DOHH2 (cell line): ENCODE data around the gene RALGDS.
A peak's percentile ranks its signal among the peaks of the same experiment; 100 is the strongest.

Experiments used
- H3F3A ChIP-seq: fragments of 200-600 bp; sonication (generic), shearing (Covaris generic); 2 replicates; pipeline ENCODE4 v1.6.0; 2016; ENCODE audit warnings: antibody characterized with exemption, mild to moderate bottlenecking; ENCODE audit not compliant: control insufficient read depth, insufficient read depth
- H3K27ac ChIP-seq: fragments of 200-600 bp; sonication (generic); 2 replicates; pipeline ENCODE4 v1.5.1; 2014; ENCODE audit warnings: low read depth, mild to moderate bottlenecking, low read length, moderate library complexity
- H3K27me3 ChIP-seq: fragments of 200-600 bp; sonication (generic); 2 replicates; pipeline ENCODE4 v1.6.1; 2014; ENCODE audit warnings: mild to moderate bottlenecking, low read length, mixed read lengths; ENCODE audit not compliant: control insufficient read depth
- H3K36me3 ChIP-seq: fragments of 200-600 bp; sonication (generic); 2 replicates; pipeline ENCODE4 v1.6.1; 2014; ENCODE audit warnings: mild to moderate bottlenecking, low read length, moderate library complexity, mixed read lengths; ENCODE audit not compliant: control insufficient read depth
- H3K4me1 ChIP-seq: fragments of 200-600 bp; sonication (generic); 2 replicates; pipeline ENCODE4 v1.6.1; 2014; ENCODE audit warnings: mild to moderate bottlenecking, low read length, mixed read lengths; ENCODE audit not compliant: control insufficient read depth
- H3K4me2 ChIP-seq: fragments of 200-600 bp; sonication (generic); 2 replicates; pipeline ENCODE4 v1.6.0; 2014; ENCODE audit warnings: mild to moderate bottlenecking, low read length, moderate library complexity
- H3K4me3 ChIP-seq: fragments of 200-600 bp; sonication (generic); 2 replicates; pipeline ENCODE4 v1.5.1; 2014; ENCODE audit warnings: mild to moderate bottlenecking, low read length, mixed read lengths
- H3K79me2 ChIP-seq: fragments of 200-600 bp; sonication (generic); 2 replicates; pipeline ENCODE4 v1.6.1; 2014; ENCODE audit warnings: mild to moderate bottlenecking, low read length, mixed read lengths; ENCODE audit not compliant: control insufficient read depth
- H3K9me2 ChIP-seq: fragments of 200-600 bp; sonication (generic); replicated peaks from 2 replicates; pipeline ENCODE4 v1.6.1; 2014; ENCODE audit warnings: mild to moderate bottlenecking, low read length, mixed read lengths; ENCODE audit not compliant: control insufficient read depth
- H3K9me3 ChIP-seq: fragments of 200-600 bp; sonication (generic); 2 replicates; pipeline ENCODE4 v1.6.1; 2014; ENCODE audit warnings: antibody characterized with exemption, low read length, mixed read lengths; ENCODE audit not compliant: control insufficient read depth, insufficient read depth
- H4K20me1 ChIP-seq: fragments of 200-600 bp; sonication (generic); 2 replicates; pipeline ENCODE4 v1.6.0; 2014; ENCODE audit warnings: low read depth, mild to moderate bottlenecking, antibody characterized with exemption, low read length, moderate library complexity; ENCODE audit not compliant: control insufficient read depth, insufficient read depth
- EZH2phosphoT487 ChIP-seq: fragments of 200-600 bp; sonication (generic); IDR thresholded peaks from 2 replicates; pipeline ENCODE4 v1.6.1; 2017; ENCODE audit warnings: borderline replicate concordance, mild to moderate bottlenecking, antibody characterized with exemption, low read length, moderate library complexity, mixed read lengths
- TF ChIP-seq, protein P1 (sequence below): fragments of 200-600 bp; sonication (generic); IDR thresholded peaks from one replicate; pipeline ENCODE4 v1.5.1; 2014; ENCODE audit warnings: antibody characterized with exemption, mild to moderate bottlenecking, low read depth, low read length; ENCODE audit not compliant: poor library complexity, severe bottlenecking

The RALGDS gene

DNA sequence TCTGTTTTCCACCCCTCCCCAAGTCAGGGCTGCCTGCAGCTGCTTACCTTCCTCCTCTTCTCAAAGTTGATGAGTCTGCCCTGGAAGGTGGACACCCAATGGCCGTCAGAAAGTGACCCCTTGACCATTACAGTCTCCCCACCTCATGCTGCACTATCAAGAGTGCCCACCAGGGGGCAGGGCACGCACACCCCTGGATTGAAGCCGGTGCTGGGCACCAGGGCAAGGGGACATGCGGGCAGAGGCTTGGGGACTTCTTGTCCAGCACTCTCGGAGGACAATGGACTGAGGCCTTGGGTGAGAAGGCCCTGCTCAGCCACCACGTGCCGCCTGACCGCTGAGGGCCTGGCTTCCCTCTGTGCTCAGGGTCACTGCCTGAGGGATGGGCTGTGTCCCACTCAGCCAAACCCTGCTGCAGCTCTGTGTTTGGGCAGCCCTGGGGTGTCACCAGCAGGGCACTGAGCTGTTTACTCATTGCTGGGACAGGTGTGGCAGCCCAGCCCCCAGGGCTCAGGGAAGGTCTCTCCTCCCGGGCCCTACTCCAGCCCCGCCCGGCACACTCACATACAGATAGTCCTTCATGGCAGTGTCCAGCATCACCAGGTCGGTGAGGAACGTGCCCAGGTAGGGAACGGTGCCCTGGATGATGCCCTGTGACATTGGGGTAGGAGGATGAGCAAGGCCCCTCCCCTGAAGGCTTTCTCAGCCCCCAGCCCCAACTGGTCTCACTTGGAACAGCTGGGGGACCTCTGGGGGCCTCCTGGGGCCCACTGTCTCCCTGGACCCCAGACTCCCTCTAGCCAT, 17.7 kb downstream of the RALGDS start:
- Histone ChIP-seq H3K27me3 (no peaks in the 10 kb centered on the region), H3K9me2 (no peaks in the 10 kb centered on the region), H3K27ac (no peak overlapping the region), H3F3A (no peaks in the 10 kb centered on the region), H3K4me1 (no peaks in the 10 kb centered on the region), H3K36me3 (peaks cover 80% of the 10 kb centered on the region), H3K4me3 (no peak overlapping the region), H3K9me3 (no peaks in the 10 kb centered on the region), H3K4me2 (no peak overlapping the region), H3K79me2 (no peaks in the 10 kb centered on the region), H4K20me1 (no peaks in the 10 kb centered on the region)
- TF ChIP-seq, protein P1, sequence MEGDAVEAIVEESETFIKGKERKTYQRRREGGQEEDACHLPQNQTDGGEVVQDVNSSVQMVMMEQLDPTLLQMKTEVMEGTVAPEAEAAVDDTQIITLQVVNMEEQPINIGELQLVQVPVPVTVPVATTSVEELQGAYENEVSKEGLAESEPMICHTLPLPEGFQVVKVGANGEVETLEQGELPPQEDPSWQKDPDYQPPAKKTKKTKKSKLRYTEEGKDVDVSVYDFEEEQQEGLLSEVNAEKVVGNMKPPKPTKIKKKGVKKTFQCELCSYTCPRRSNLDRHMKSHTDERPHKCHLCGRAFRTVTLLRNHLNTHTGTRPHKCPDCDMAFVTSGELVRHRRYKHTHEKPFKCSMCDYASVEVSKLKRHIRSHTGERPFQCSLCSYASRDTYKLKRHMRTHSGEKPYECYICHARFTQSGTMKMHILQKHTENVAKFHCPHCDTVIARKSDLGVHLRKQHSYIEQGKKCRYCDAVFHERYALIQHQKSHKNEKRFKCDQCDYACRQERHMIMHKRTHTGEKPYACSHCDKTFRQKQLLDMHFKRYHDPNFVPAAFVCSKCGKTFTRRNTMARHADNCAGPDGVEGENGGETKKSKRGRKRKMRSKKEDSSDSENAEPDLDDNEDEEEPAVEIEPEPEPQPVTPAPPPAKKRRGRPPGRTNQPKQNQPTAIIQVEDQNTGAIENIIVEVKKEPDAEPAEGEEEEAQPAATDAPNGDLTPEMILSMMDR, result peak; percentile 99
- no peak for TF ChIP-seq EZH2phosphoT487

DNA sequence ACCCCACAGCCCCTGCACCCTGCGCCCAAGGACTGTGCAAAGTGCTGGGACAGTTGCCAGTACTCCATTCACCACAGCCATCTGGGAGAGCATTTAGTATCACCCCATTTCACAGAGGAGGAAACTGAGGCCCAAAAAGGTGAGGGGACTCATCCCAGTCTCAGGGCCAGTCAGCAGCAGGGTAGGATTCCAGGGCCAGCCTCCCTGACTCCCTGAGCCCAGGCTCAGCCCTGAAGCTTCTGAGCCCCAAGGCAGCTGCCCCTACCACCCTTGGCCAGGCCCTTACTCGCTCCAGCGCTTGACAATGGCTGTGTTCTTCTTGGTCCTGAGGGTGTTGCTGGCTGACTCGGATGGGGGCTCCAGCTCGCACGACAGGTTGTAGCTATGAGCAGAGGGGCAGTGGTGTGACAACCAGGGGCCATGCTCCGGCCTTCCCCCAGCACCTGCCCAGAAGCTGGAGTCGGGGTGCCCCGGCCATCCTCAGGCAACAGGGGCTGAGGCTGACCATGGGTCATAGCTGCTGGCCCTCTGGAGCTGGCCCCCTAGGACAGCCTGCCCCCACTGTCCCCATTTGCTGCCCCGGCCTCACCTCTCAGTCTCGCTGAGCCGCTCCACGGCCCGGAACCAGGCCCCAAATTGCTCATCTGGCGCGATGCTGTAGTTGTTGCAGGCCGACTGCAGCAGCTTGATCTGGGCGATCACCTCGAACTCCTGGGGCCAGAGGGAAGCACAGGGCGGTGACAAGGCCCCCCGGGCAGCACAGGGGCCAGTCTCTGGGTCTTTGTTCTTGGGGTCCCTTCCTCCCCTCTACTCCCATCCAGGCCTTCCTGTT, 18.6 kb downstream of the RALGDS start:
- H4K20me1 ChIP-seq, result no peaks in the 10 kb centered on the region
- no peaks in the 10 kb centered on the region for H3F3A ChIP-seq
- H3K79me2 ChIP-seq, result no peaks in the 10 kb centered on the region
- H3K4me1 ChIP-seq, result no peaks in the 10 kb centered on the region
- H3K27ac ChIP-seq, result no peak overlapping the region
- no peaks in the 10 kb centered on the region for H3K27me3 ChIP-seq
- no peaks in the 10 kb centered on the region for H3K9me3 ChIP-seq
- H3K4me3 ChIP-seq, result no peak overlapping the region
- no peak overlapping the region for H3K4me2 ChIP-seq
- peaks cover 80% of the 10 kb centered on the region for H3K36me3 ChIP-seq
- no peak for TF ChIP-seq EZH2phosphoT487
- TF ChIP-seq, protein P1, result no peak
- H3K9me2 ChIP-seq, result no peaks in the 10 kb centered on the region

DNA sequence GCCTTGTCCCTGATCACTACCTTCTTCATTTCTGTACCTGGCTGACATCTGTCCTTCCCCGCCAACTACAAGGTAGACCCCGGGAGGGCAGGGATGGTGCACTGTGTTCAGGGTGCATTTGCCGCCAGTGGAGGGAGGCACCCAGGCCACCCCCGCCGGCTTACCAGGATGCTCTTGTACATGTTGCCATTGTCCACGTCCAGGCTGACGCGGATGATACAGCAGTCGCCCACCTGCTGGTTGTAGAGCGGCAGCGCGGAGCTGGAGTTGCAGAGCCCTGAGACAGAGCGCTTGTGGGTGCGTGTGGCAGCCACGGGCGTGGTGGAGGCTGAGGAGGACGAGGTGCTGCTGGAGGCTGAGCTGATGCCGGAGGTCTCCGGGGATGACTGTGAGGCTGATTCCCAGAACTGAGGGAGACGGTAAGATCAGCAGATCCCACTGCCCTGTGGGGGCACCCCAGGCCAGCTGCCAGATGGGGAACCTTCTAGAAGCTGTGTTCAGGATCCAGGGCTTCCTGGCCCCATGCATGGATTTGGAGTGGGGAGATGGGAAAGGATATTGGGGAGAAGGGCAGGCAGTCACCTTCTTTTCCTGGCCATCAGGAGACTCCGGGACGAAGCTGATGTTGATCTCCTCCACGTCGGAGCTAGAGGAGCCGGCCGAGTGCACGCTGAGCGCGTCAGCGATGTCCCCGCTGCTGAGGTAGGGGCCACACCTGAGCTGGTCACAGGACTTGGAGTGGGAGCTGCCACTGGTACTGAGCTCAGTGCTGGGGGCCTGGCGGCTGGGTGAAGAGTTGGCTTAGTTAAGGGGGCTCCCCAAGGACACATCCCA, 19.5 kb downstream of the RALGDS start:
- H3K9me3 ChIP-seq, result no peaks in the 10 kb centered on the region

More for the DNA sequence above, 19.5 kb downstream of the RALGDS start:
- Histone ChIP-seq H3K4me1 (no peaks in the 10 kb centered on the region), H3K9me2 (no peaks in the 10 kb centered on the region), H4K20me1 (no peaks in the 10 kb centered on the region), H3K4me2 (no peak overlapping the region), H3K27ac (no peak overlapping the region), H3K27me3 (no peaks in the 10 kb centered on the region), H3F3A (no peaks in the 10 kb centered on the region), H3K79me2 (no peaks in the 10 kb centered on the region), H3K4me3 (no peak overlapping the region), H3K36me3 (peaks cover 79% of the 10 kb centered on the region)
- no peak for TF ChIP-seq EZH2phosphoT487
- TF ChIP-seq, protein P1, result no peak
